ENCODE results near the gene C16orf92.

C16orf92 gene

DNA sequence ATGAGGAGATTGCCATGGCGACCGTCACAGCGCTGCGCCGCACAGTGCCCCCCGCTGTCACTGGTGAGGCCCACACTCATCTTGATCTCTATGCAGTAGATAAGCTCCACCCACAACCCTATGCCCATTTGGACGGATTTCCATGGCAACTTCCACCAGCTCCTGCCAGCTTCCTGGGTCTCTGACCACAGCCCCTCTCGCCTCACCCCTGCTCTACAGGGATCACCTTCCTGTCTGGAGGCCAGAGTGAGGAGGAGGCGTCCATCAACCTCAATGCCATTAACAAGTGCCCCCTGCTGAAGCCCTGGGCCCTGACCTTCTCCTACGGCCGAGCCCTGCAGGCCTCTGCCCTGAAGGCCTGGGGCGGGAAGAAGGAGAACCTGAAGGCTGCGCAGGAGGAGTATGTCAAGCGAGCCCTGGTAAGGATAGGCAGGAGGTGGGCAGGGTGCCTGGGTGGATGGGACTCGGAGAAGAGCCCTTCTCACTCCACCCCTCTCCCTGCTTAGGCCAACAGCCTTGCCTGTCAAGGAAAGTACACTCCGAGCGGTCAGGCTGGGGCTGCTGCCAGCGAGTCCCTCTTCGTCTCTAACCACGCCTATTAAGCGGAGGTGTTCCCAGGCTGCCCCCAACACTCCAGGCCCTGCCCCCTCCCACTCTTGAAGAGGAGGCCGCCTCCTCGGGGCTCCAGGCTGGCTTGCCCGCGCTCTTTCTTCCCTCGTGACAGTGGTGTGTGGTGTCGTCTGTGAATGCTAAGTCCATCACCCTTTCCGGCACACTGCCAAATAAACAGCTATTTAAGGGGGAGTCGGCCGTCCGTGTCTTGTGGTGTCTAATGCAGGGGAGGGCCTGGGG, 46.8 kb downstream of the C16orf92 start:
- Histone ChIP-seq H3K4me3 (ENCODE audit: insufficient read length, low read depth) (no peak overlapping the region), H3K36me3 (ENCODE audit: insufficient read depth, insufficient read length, low read length) (peaks cover 79% of the 10 kb centered on the region), H3K27me3 (ENCODE audit: insufficient read depth, insufficient read length) (no peaks in the 10 kb centered on the region), H3K9me3 (ENCODE audit: insufficient read depth, low read length) (no peaks in the 10 kb centered on the region), H3K4me1 (ENCODE audit: insufficient read depth, insufficient read length) (peaks cover 28% of the 10 kb centered on the region), H3K9ac (ENCODE audit: insufficient read length, low read depth) (no peak overlapping the region)
- TF ChIP-seq ZNF274 (IDR thresholded peaks at IDR 0.05; ENCODE audit: low read depth, low read length), result no peak
- no peak for TF ChIP-seq SUZ12 (IDR thresholded peaks at IDR 0.05; ENCODE audit: extremely low read depth, insufficient read depth, insufficient read length)
- no peak for TF ChIP-seq YY1 (IDR thresholded peaks at IDR 0.05; ENCODE audit: insufficient read depth, insufficient read length)
- no peak for DNase-seq (ENCODE audit: low read depth, low spot score)

DNA sequence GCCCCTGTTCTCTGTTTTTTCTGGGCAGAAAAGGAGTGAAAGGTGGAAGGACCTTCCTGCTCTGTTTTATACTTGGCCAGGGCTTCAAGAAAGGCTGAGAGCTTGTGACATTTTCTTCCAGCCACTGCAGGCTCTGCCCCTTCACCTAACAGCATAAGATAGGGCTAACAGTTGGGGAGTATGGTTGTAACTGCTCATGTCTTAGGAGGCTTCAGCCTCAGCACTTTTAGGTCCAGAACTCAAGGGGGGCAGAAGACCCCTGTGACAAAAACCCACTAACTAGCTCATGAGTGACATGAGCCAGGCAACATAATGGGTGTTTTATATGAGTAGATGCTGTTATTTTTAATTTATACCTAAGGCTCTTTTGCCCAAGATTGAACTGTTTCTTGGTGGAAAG, 47.5 kb downstream of the C16orf92 start:
- peaks cover 28% of the 10 kb centered on the region for H3K4me1 ChIP-seq (ENCODE audit: insufficient read depth, insufficient read length)
- no peaks in the 10 kb centered on the region for H3K27me3 ChIP-seq (ENCODE audit: insufficient read depth, insufficient read length)
- DNase-seq (ENCODE audit: low read depth, low spot score), result no peak
- TF ChIP-seq SUZ12 (IDR thresholded peaks at IDR 0.05; ENCODE audit: extremely low read depth, insufficient read depth, insufficient read length) (no peak), YY1 (IDR thresholded peaks at IDR 0.05; ENCODE audit: insufficient read depth, insufficient read length) (no peak), ZNF274 (IDR thresholded peaks at IDR 0.05; ENCODE audit: low read depth, low read length) (no peak)
- no peak overlapping the region for H3K9ac ChIP-seq (ENCODE audit: insufficient read length, low read depth)
- H3K4me3 ChIP-seq (ENCODE audit: insufficient read length, low read depth), result no peak overlapping the region
- H3K36me3 ChIP-seq (ENCODE audit: insufficient read depth, insufficient read length, low read length), result peaks cover 79% of the 10 kb centered on the region
- H3K9me3 ChIP-seq (ENCODE audit: insufficient read depth, low read length), result no peaks in the 10 kb centered on the region
